ENCODE results near the gene CDCA5. TPM values are rescaled to one million over a fixed set of nuclear protein-coding genes. Genes with fewer than 3 reads are reported as not detected.

The CDCA5 gene
- total RNA-seq, 1 experiment from 2014 or later: 67.0 TPM

DNA sequence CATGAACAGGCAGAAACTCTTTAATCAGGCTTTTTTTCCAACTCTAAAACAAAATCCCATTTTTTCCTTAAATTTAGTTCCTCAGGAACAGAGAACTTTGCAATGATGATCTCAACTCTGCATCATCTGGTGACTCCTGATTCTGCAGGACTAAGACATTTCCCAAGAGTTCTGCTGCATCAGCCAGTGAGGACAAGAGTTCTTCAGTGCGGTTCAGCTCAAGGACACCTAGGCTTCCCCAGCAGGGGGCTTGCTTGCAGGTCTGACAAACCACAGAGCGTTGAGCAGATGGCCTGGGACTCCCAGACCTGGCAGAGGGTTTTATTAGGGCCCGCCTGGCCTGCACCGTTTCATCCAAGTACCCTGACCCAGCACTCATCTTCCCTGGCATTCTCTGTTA, 6.4 kb downstream of the CDCA5 start:
- peak in 1 of 2 experiments; percentile 49 for DNase-seq
- no peak overlapping the region for H3K4me3 Mint-ChIP-seq (ENCODE audit: unreplicated experiment)

GRCh38 chr11:65072631-65072966, 11.2 kb downstream of the CDCA5 start:
- Histone ChIP-seq H3K9me3 (no peaks in the 10 kb centered on the region), H3K27me3 (replicated peaks; ENCODE audit: control insufficient read depth, insufficient read depth, low read length) (no peaks in the 10 kb centered on the region), H3K4me3 (ENCODE audit: low read depth, low read length) (no peak overlapping the region), H3K4me1 (no peaks in the 10 kb centered on the region), H3K36me3 (ENCODE audit: control insufficient read depth, insufficient read depth, low read length) (peaks cover 3% of the 10 kb centered on the region; the same call in 1 of the 2 replicates)
- Mint-ChIP-seq H3K9me3 (ENCODE audit: unreplicated experiment) (no peaks in the 10 kb centered on the region), H3K27me3 (ENCODE audit: insufficient read depth, unreplicated experiment) (no peaks in the 10 kb centered on the region), H3K27ac (ENCODE audit: unreplicated experiment) (no peak overlapping the region), H3K4me3 (ENCODE audit: unreplicated experiment) (no peak overlapping the region), H3K36me3 (ENCODE audit: insufficient read depth, unreplicated experiment) (peaks cover 23% of the 10 kb centered on the region), H3K4me1 (ENCODE audit: low read depth, unreplicated experiment) (no peaks in the 10 kb centered on the region)
- intact Hi-C loops (cut with micrococcal nuclease; ENCODE audit: unreplicated experiment): no loop called here
- TF ChIP-seq, protein P1, sequence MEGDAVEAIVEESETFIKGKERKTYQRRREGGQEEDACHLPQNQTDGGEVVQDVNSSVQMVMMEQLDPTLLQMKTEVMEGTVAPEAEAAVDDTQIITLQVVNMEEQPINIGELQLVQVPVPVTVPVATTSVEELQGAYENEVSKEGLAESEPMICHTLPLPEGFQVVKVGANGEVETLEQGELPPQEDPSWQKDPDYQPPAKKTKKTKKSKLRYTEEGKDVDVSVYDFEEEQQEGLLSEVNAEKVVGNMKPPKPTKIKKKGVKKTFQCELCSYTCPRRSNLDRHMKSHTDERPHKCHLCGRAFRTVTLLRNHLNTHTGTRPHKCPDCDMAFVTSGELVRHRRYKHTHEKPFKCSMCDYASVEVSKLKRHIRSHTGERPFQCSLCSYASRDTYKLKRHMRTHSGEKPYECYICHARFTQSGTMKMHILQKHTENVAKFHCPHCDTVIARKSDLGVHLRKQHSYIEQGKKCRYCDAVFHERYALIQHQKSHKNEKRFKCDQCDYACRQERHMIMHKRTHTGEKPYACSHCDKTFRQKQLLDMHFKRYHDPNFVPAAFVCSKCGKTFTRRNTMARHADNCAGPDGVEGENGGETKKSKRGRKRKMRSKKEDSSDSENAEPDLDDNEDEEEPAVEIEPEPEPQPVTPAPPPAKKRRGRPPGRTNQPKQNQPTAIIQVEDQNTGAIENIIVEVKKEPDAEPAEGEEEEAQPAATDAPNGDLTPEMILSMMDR (IDR thresholded peaks at IDR 0.05; ENCODE audit: insufficient read depth in 1 of 2, low read depth in 1 of 2, low read length in 1 of 2, severe bottlenecking in 1 of 2, unreplicated experiment in 1 of 2): no peak
- BruUV-seq (replicated peaks): no TSS peak
- CTCF ChIA-PET: no interaction called here
- POLR2A ChIA-PET: no interaction called here
- no peak for DNase-seq

More for the DNA sequence above, 6.4 kb downstream of the CDCA5 start:
- peaks cover under 1% of the 10 kb centered on the region; the same call in 1 of the 2 replicates for H3K4me1 ChIP-seq
- H3K4me1 Mint-ChIP-seq (ENCODE audit: low read depth, unreplicated experiment): peaks cover 12% of the 10 kb centered on the region
- BruUV-seq (replicated peaks): no TSS peak
- intact Hi-C loops (cut with micrococcal nuclease; ENCODE audit: unreplicated experiment): loop anchor here (5.0 kb wide), 1 partner anchor 35 kb away; the partner anchor contains the start of gene SAC3D1
- H3K36me3 Mint-ChIP-seq (ENCODE audit: insufficient read depth, unreplicated experiment): peaks cover 66% of the 10 kb centered on the region
- H3K27me3 Mint-ChIP-seq (ENCODE audit: insufficient read depth, unreplicated experiment): no peaks in the 10 kb centered on the region
- no peaks in the 10 kb centered on the region for H3K27me3 ChIP-seq (replicated peaks; ENCODE audit: control insufficient read depth, insufficient read depth, low read length)
- H3K4me3 ChIP-seq (ENCODE audit: low read depth, low read length): no peak overlapping the region
- peaks cover 6% of the 10 kb centered on the region; the same call in 1 of the 2 replicates for H3K36me3 ChIP-seq (ENCODE audit: control insufficient read depth, insufficient read depth, low read length)
- ChIA-PET POLR2A (no interaction called here), CTCF (interaction anchor here (0.6 kb wide), 1 partner anchor 63 kb away, joined by 3 read pairs; the partner anchor contains the start of gene ARL2)
- H3K9me3 ChIP-seq: no peaks in the 10 kb centered on the region
- TF ChIP-seq, protein P1 (IDR thresholded peaks at IDR 0.05; ENCODE audit: insufficient read depth in 1 of 2, low read depth in 1 of 2, low read length in 1 of 2, severe bottlenecking in 1 of 2, unreplicated experiment in 1 of 2): no peak
- no peaks in the 10 kb centered on the region for H3K9me3 Mint-ChIP-seq (ENCODE audit: unreplicated experiment)
- H3K27ac Mint-ChIP-seq (ENCODE audit: unreplicated experiment): peak overlapping the region; percentile 32

DNA sequence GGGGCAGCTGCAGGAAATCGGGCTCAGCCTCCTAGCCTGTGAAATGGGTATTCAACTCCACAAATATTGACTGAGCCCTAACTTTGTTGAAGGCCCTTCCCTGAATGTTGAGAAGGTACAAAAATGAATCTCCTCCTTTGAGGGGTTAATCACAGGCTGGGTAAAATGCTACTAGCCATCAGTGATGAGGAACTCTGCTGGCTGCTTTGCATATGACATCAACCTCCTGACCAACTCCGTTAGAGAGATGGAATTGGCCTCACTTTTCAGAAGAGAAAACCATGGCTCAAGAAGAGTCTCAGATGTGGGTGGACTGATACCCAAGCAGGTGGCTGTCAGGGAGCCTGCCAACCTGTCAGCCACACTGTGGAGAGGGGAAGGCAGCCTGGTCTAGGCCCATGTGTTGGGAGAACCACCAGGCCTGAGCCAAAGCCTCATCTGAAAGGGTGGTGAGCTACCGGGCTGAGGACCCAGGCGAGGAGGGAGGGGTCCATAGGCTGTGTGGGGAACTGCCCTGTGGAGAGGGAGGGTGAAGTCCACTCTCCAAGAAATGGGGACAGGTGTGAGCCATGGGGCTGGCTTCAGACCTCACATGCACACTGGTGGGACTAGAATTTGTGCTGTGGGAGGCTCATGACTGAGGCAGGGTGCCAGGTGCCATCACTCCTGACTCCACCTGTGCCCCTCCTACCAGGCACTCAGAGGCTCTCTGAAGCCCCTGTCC, 11.8 kb downstream of the CDCA5 start:
- Mint-ChIP-seq H3K4me1 (ENCODE audit: low read depth, unreplicated experiment) (no peaks in the 10 kb centered on the region), H3K9me3 (ENCODE audit: unreplicated experiment) (no peaks in the 10 kb centered on the region), H3K4me3 (ENCODE audit: unreplicated experiment) (no peak overlapping the region), H3K27ac (ENCODE audit: unreplicated experiment) (no peak overlapping the region), H3K27me3 (ENCODE audit: insufficient read depth, unreplicated experiment) (no peaks in the 10 kb centered on the region), H3K36me3 (ENCODE audit: insufficient read depth, unreplicated experiment) (peaks cover 18% of the 10 kb centered on the region)
- no peaks in the 10 kb centered on the region for H3K27me3 ChIP-seq (replicated peaks; ENCODE audit: control insufficient read depth, insufficient read depth, low read length)
- intact Hi-C loops (cut with micrococcal nuclease; ENCODE audit: unreplicated experiment): no loop called here
- CTCF ChIA-PET: interaction anchor here (0.5 kb wide), 1 partner anchor 286 kb away, joined by 3 read pairs; no protein-coding TSS in a partner anchor
- no peak for DNase-seq
- BruUV-seq (replicated peaks): no TSS peak
- no peaks in the 10 kb centered on the region for H3K9me3 ChIP-seq
- no peaks in the 10 kb centered on the region for H3K4me1 ChIP-seq
- peaks cover 1% of the 10 kb centered on the region; the same call in 1 of the 2 replicates for H3K36me3 ChIP-seq (ENCODE audit: control insufficient read depth, insufficient read depth, low read length)
- no peak overlapping the region for H3K4me3 ChIP-seq (ENCODE audit: low read depth, low read length)
- TF ChIP-seq, protein P1 (IDR thresholded peaks at IDR 0.05; ENCODE audit: insufficient read depth in 1 of 2, low read depth in 1 of 2, low read length in 1 of 2, severe bottlenecking in 1 of 2, unreplicated experiment in 1 of 2): no peak
- POLR2A ChIA-PET: no interaction called here
